Suprapubic skin (tissue), 4 donors: ENCODE data around the gene C2CD3. TPM values are rescaled to one million over a fixed set of nuclear protein-coding genes. Genes with fewer than 3 reads are reported as not detected.
A peak's percentile ranks its signal among the peaks of the same experiment; 100 is the strongest.

ENCODE experiments used
- DNase-seq, 2 donors: peaks; one replicate each; pipeline ENCODE4 v3.0.0-alpha.2; 2019; ENCODE audit warnings: low spot score in 2 of 2
- H3K27ac ChIP-seq: fragments of 200-600 bp; sonication (generic); one replicate; pipeline ENCODE4 v1.5.1; 2019
- H3K27me3 ChIP-seq: fragments of 200-600 bp; sonication (generic); one replicate; pipeline ENCODE4 v1.5.1; 2019
- H3K36me3 ChIP-seq: fragments of 200-600 bp; sonication (generic); one replicate; pipeline ENCODE4 v1.5.1; 2019
- H3K4me1 ChIP-seq: fragments of 200-600 bp; sonication (generic); one replicate; pipeline ENCODE4 v1.5.1; 2019
- H3K4me3 ChIP-seq: fragments of 200-600 bp; sonication (generic); one replicate; pipeline ENCODE4 v1.5.1; 2019; ENCODE audit warnings: mild to moderate bottlenecking
- H3K9me3 ChIP-seq: fragments of 200-600 bp; sonication (generic); one replicate; pipeline ENCODE4 v1.5.1; 2019
- EP300 ChIP-seq: sonication (generic); formaldehyde crosslinking; IDR thresholded peaks from one replicate; pipeline ENCODE4 v1.6.1; 2017; ENCODE audit warnings: antibody characterized with exemption
- POLR2A ChIP-seq, 2 donors: fragments of 450-650 bp; IDR thresholded peaks; one replicate each; pipeline ENCODE4 v1.6.1; 2017; ENCODE audit warnings: antibody characterized with exemption in 2 of 2, mild to moderate bottlenecking in 2 of 2, moderate library complexity in 2 of 2
- POLR2AphosphoS5 ChIP-seq, 3 donors: sonication (generic); formaldehyde crosslinking; IDR thresholded peaks; one replicate each; pipeline ENCODE4 v1.6.1; 2017; ENCODE audit warnings: antibody characterized with exemption in 3 of 3
- WGBS: methylation state at CpG from one replicate; pipeline ENCODE4 v1.1.5; 2018; 5-methylcytosine and 5-hydroxymethylcytosine counted together
- total RNA-seq, 4 donors: library from RNA; depleted of rRNA; stranded (reverse); fragments of >200 nt; gene quantifications; one replicate each; pipeline ENCODE4 v1.1.0, GENCODE V29; 2016
- TF ChIP-seq, protein P1 (sequence below), 2 donors: fragments of 200-600 bp in 1 of 2; fragments of 450-650 bp in 1 of 2; sonication (generic) in 1 of 2; IDR thresholded peaks; one replicate each; pipeline ENCODE4 v1.5.1; 2016 to 2019; ENCODE audit warnings: antibody characterized with exemption in 2 of 2, mild to moderate bottlenecking in 1 of 2, moderate library complexity in 1 of 2

C2CD3 gene
- total RNA-seq, 4 donors from 2014 or later = 16.9 to 41.3 (median 29.2) TPM

DNA sequence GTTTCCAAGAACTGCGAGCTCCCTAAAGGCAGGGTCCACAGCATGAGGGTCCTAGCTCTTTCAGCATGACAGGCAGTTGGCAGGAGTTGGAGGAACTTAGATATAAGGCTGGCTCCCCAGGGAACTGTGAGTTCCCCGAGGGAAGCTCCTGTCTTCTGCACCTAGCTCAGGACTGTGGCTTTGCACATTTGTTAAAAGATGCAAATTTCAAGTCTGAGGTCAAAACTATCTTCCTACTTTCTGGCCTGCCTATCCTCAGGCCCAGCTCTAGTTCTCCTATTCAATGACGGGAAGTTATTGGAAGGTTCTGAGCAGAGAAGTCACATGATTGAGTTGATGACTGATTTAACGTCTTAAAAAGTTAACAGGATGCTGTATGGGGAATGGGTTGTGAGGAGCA lies 150.3 kb downstream of the C2CD3 start:
- H3K27ac ChIP-seq = no peak overlapping the region

DNA sequence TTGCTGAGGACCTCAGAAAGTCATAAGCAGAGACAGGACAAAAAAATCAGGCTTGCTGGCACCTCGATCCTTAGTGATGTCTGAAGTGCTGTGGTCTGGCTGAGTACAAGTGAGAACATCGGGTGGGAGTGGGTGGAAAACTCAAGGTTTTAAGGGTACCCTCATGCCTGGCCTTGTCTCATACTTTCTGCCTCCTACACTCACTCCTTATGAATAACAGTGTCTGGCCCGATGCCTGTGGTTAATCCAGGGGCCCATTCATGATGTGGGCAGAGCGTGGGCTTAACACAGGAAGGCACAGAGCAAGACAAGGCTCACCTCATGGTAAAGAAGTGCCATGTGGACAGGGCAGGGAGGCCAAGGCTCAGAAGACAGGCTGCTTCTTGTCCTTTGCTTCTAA lies 150.9 kb downstream of the C2CD3 start:
- no peak for DNase-seq
- Histone ChIP-seq H3K4me3 (no peak overlapping the region), H3K27ac (no peak overlapping the region), H3K9me3 (no peaks in the 10 kb centered on the region), H3K27me3 (no peaks in the 10 kb centered on the region), H3K4me1 (peaks cover 34% of the 10 kb centered on the region), H3K36me3 (peaks cover 8% of the 10 kb centered on the region)
- TF ChIP-seq POLR2AphosphoS5 (IDR thresholded peaks at IDR 0.05) = no peak
- TF ChIP-seq POLR2A (IDR thresholded peaks at IDR 0.05) = no peak
- TF ChIP-seq, protein P1, sequence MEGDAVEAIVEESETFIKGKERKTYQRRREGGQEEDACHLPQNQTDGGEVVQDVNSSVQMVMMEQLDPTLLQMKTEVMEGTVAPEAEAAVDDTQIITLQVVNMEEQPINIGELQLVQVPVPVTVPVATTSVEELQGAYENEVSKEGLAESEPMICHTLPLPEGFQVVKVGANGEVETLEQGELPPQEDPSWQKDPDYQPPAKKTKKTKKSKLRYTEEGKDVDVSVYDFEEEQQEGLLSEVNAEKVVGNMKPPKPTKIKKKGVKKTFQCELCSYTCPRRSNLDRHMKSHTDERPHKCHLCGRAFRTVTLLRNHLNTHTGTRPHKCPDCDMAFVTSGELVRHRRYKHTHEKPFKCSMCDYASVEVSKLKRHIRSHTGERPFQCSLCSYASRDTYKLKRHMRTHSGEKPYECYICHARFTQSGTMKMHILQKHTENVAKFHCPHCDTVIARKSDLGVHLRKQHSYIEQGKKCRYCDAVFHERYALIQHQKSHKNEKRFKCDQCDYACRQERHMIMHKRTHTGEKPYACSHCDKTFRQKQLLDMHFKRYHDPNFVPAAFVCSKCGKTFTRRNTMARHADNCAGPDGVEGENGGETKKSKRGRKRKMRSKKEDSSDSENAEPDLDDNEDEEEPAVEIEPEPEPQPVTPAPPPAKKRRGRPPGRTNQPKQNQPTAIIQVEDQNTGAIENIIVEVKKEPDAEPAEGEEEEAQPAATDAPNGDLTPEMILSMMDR (IDR thresholded peaks at IDR 0.05) = no peak
- TF ChIP-seq EP300 = no peak
- WGBS = 76% methylated on average over 4 of the region's 4 CpGs

More for the DNA sequence above, 150.3 kb downstream of the C2CD3 start:
- H3K36me3 ChIP-seq = peaks cover 8% of the 10 kb centered on the region
- H3K9me3 ChIP-seq = no peaks in the 10 kb centered on the region
- TF ChIP-seq, protein P1 (IDR thresholded peaks at IDR 0.05) = no peak
- TF ChIP-seq POLR2A (IDR thresholded peaks at IDR 0.05) = no peak
- no peak for TF ChIP-seq EP300
- no peak for TF ChIP-seq POLR2AphosphoS5 (IDR thresholded peaks at IDR 0.05)
- no peak for DNase-seq
- 86% methylated on average over 4 of the region's 4 CpGs for WGBS
- no peak overlapping the region for H3K4me3 ChIP-seq
- H3K4me1 ChIP-seq = peaks cover 31% of the 10 kb centered on the region
- H3K27me3 ChIP-seq = no peaks in the 10 kb centered on the region

DNA sequence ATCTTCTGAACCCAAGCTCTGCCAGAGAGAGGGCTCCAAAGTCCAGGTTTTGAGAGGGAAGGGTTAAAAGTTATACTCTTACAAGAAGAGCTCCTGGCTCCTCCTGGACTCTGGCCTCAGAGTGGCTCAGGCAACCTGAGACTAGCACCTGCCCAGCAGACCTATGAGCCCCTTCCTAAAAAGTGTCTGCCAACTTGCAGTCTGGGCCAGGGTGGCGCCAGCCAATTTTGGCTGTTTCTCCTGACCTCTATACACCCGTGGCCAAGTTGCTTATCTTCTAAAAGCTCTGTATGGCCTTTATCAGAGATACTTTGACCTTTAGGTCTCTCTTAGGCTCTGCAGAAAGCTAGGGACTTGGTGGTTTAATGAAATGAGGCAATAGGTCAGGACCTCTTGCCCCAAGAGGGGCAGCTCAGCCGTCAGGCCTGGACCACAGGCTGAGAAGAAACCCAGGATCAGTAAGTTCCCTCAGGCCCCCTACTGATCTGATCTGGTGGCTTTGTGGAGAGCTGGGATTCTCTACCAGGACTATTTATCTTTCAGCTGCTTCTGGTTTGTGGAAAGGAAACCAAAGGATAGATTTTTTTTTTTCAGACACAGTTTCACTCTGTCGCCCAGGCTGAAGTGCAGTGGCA lies 151.6 kb downstream of the C2CD3 start:
- no peak overlapping the region for H3K4me3 ChIP-seq
- no peak for DNase-seq
- H3K9me3 ChIP-seq = no peaks in the 10 kb centered on the region
- H3K27me3 ChIP-seq = no peaks in the 10 kb centered on the region
- H3K4me1 ChIP-seq = peaks cover 34% of the 10 kb centered on the region
- peaks cover 8% of the 10 kb centered on the region for H3K36me3 ChIP-seq
- H3K27ac ChIP-seq = peak overlapping the region; percentile 80
- TF ChIP-seq EP300 (no peak), POLR2A (IDR thresholded peaks at IDR 0.05) (no peak), POLR2AphosphoS5 (IDR thresholded peaks at IDR 0.05) (no peak)
- TF ChIP-seq, protein P1 (IDR thresholded peaks at IDR 0.05) = no peak
- 58% methylated on average over 4 of the region's 4 CpGs for WGBS

DNA sequence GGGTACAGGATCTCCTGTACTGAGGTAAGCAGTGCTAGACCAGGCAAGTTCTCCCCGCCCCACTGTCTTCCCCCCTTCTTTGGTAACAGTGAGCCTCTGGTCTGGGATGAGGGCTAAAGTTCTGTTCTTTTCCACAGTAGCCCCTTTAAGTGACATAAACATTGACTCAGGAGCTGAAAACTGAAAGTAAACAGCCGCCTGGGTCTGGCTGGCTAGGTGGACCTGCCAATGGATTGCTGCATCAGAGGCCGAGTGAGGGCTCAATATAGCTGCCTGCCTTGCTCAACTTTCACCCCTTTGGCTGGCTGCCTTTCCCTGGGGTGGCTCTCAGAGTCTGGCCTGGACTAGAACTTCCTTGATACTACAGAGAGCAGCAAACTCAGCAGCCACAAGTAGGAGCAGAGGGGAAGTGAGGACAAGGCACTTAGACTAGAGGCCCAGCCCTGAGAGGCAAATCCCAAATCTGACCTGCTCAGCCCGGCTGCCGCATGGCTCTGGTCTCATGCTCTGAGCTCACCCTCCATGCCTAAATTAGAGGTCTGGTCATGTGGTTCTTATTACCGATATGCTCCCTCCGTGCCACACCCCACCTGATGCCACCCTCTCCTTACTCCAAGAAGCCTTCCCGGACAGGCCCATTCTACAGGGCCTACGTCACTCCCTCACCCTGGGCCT lies 152.3 kb downstream of the C2CD3 start:
- DNase-seq = peak; percentile 91 to 93
- no peaks in the 10 kb centered on the region for H3K9me3 ChIP-seq
- H3K4me3 ChIP-seq = no peak overlapping the region
- peaks cover 10% of the 10 kb centered on the region for H3K36me3 ChIP-seq
- no peak for TF ChIP-seq EP300
- TF ChIP-seq POLR2AphosphoS5 (IDR thresholded peaks at IDR 0.05) = no peak
- TF ChIP-seq POLR2A (IDR thresholded peaks at IDR 0.05) = no peak
- TF ChIP-seq, protein P1 (IDR thresholded peaks at IDR 0.05) = no peak
- WGBS = 56% methylated on average over 9 of the region's 9 CpGs
- no peaks in the 10 kb centered on the region for H3K27me3 ChIP-seq
- H3K27ac ChIP-seq = peak overlapping the region; percentile 80
- peaks cover 34% of the 10 kb centered on the region for H3K4me1 ChIP-seq

DNA sequence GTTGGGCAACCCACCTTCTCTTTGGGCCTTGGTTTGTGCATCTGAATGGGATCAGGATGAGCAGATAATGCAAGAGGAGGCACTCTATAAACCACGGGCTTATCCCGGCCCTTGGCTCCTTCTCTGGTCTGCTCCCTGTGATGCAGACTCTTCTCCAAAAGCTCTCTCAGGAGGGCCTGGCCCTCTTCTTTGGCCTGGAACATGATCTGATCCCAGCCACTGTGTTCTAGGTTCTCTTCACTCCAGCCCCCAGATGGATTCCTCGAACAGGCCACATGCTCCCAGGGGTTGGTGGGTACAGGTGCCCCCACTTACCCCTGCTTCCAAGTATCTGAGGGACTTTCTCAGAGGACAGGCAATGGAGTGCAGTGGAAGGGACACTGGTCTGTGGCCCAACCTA lies 153.2 kb downstream of the C2CD3 start:
- Histone ChIP-seq H3K27me3 (no peaks in the 10 kb centered on the region), H3K4me1 (peaks cover 34% of the 10 kb centered on the region), H3K4me3 (no peak overlapping the region), H3K27ac (no peak overlapping the region), H3K36me3 (peaks cover 15% of the 10 kb centered on the region), H3K9me3 (no peaks in the 10 kb centered on the region)
- DNase-seq = no peak
- TF ChIP-seq, protein P1 (IDR thresholded peaks at IDR 0.05) = no peak
- TF ChIP-seq POLR2A (IDR thresholded peaks at IDR 0.05) = no peak
- TF ChIP-seq EP300 = no peak
- WGBS = 82% methylated on average over 3 of the region's 3 CpGs
